ENCODE measurements around the gene HTT.

DNA sequence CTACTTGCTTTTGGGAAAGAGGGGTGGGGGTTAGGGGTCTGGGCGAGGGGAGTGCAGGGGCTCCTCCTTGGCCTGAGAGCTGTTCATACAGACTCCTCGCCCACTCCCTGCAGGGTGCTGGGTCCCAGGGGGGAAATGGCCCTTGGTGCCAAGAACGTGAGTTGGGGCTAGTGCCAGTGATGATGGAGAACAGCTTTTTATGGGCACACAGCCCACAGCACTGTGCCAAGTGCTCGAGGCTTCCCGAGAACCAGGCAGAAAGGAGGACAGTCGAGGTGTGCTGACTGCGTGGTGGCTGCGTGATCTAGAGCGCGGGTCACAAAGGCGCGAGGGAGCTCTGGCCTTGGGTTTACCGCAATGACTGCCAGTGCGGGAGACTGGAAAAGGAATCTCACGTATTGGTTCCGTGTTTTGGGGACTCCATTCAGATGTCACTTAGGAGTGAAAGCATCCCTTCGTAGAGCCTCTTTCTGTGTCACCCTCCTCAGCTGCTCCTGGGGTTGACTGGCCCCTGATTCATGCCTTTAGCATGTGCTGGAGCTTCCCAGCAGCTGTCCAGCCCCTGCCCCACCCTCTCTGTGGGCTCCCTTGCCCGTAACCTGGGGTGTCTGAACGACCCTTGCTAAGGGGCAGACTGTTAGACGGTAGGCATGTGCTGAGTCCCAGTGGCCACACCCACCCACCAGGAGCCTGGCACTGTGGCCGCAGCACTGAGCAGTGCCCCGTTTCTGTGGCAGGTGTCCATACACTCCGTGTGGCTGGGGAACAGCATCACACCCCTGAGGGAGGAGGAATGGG is 153.6 kb downstream of the HTT start:
- TF ChIP-seq, protein P1, sequence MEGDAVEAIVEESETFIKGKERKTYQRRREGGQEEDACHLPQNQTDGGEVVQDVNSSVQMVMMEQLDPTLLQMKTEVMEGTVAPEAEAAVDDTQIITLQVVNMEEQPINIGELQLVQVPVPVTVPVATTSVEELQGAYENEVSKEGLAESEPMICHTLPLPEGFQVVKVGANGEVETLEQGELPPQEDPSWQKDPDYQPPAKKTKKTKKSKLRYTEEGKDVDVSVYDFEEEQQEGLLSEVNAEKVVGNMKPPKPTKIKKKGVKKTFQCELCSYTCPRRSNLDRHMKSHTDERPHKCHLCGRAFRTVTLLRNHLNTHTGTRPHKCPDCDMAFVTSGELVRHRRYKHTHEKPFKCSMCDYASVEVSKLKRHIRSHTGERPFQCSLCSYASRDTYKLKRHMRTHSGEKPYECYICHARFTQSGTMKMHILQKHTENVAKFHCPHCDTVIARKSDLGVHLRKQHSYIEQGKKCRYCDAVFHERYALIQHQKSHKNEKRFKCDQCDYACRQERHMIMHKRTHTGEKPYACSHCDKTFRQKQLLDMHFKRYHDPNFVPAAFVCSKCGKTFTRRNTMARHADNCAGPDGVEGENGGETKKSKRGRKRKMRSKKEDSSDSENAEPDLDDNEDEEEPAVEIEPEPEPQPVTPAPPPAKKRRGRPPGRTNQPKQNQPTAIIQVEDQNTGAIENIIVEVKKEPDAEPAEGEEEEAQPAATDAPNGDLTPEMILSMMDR (IDR thresholded peaks at IDR 0.05), result no peak
- TF ChIP-seq POLR2A (IDR thresholded peaks at IDR 0.05), result no peak
